Adrenal gland (tissue), 12 donors: Measurements from ENCODE around the gene SYDE2. TPM values are rescaled to one million over a fixed set of nuclear protein-coding genes. Genes with fewer than 3 reads are reported as not detected.

Source experiments
- DNase-seq, 7 donors: peaks; one replicate each; pipeline ENCODE4 v3.0.0-alpha.2; 2019 to 2020
- H3K27ac ChIP-seq, 5 donors: fragments of 200-600 bp; sonication (generic) in 4 of 5; 1 replicate in 3 of 5; 2 replicates in 2 of 5; pipeline versions ENCODE4 v1.5.1 to v1.8.0; 2016 to 2020; ENCODE audit warnings: mild to moderate bottlenecking in 1 of 5
- H3K27me3 ChIP-seq: fragments of 200-600 bp; 2 replicates; pipeline ENCODE4 v1.8.0; 2021
- H3K36me3 ChIP-seq, 2 donors: fragments of 200-600 bp; replicated peaks in 1 of 2; 1 replicate in 1 of 2; 2 replicates in 1 of 2; pipeline versions ENCODE4 v1.5.1 to v1.8.0; 2018 to 2022
- H3K4me1 ChIP-seq, 2 donors: fragments of 200-600 bp; replicated peaks in 1 of 2; 1 replicate in 1 of 2; 2 replicates in 1 of 2; pipeline versions ENCODE4 v1.5.1 to v1.8.0; 2018 to 2021
- H3K4me3 ChIP-seq, 4 donors: fragments of 200-600 bp; sonication (generic) in 3 of 4; one replicate each; pipeline ENCODE4 v1.5.1; 2016 to 2018
- H3K9me3 ChIP-seq, 3 donors: fragments of 200-600 bp; sonication (generic) in 1 of 3; replicated peaks in 1 of 3; 1 replicate in 2 of 3; 2 replicates in 1 of 3; pipeline versions ENCODE4 v1.5.1 to v1.8.0; 2016 to 2021
- POLR2A ChIP-seq, 2 donors: fragments of 450-650 bp; IDR thresholded peaks; one replicate each; pipeline ENCODE4 v1.6.1; 2017; ENCODE audit warnings: antibody characterized with exemption in 2 of 2, mild to moderate bottlenecking in 2 of 2, moderate library complexity in 1 of 2
- WGBS, 4 donors: extraction: QIAGEN DNeasy Blood & Tissue Kit in 2 of 4; methylation state at CpG; one replicate each; pipeline versions ENCODE4 v1.1.5 to v1.1.7; 2013 to 2017; 5-methylcytosine and 5-hydroxymethylcytosine counted together
- intact Hi-C, 2 donors: fragments of 100-400 bp; cut with DNase I; formaldehyde crosslinking; loops; one replicate each; pipeline versions ENCODE4 v1.14.1 to v1.15.0; 2022 to 2023
- polyA plus RNA-seq, 3 donors: library from polyadenylated mRNA; stranded (reverse); fragments of 200-250 nt in 2 of 3; fragments of 350-450 nt in 1 of 3; fragmentation: Illumina TruSeq in 1 of 3; extraction: RNeasy Lipid Tissue Mini Kit (QIAGEN cat#74804) in 1 of 3; gene quantifications; one replicate each; pipeline ENCODE4 v1.2.3, GENCODE V29; 2013 to 2014
- total RNA-seq, 9 donors: library from RNA; depleted of rRNA in 4 of 9; stranded (reverse); fragments of >200 nt in 4 of 9; fragments of 120-200 nt in 1 of 9; fragmentation: NEBNext Ultra II Directional in 1 of 9; extraction: Animal tissue kit (Norgen Biotek cat#: 25700) in 1 of 9; gene quantifications; one replicate each; pipeline versions ENCODE4 v1.1.0 to v1.2.4, GENCODE V29; 2013 to 2023
- TF ChIP-seq, protein P1 (sequence below), 6 experiments: fragments of 450-650 bp in 4 of 6; fragments of 200-600 bp in 2 of 6; sonication (generic) in 1 of 6; IDR thresholded peaks; 1 replicate in 5 of 6; 2 replicates in 1 of 6; pipeline versions ENCODE4 v1.5.1 to v1.8.0; 2016 to 2021; ENCODE audit warnings: antibody characterized with exemption in 6 of 6, mild to moderate bottlenecking in 2 of 6, moderate library complexity in 1 of 6
- donor health status: healthy with polysubstance abuse.
- donor health status: Bipolar disorder and iron deficiency.
- donor health status: DM: yes; HTN: yes; CAD: no.
- donor health status: DM: no; HTN: no; CAD: no.
- donor health status: DM: no; HTN: no; CAD: no.
- donor health status: DM: yes; HTN: yes; CAD: no.

Gene SYDE2
- total and polyA plus RNA-seq, 12 donors = 0.40 to 6.3 (median 4.2) TPM

DNA sequence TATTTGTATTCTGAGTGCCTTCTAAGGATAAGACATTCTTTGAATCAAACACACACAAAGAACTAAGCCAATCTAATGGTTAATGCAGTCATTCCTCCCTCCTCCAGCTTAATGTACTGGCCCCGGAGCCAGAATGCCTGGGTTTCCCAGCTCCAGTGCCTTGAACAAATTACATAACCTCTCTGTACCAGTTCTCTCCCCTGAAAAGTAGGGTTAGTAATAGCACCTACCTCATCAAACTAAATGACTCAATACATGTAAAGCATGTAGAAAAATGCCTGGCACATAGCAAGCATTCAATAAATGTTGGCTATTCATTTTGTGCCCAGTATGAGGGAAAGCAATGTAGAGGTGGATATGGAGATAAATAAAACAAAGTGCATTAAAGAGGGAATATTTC, 44.6 kb upstream of the SYDE2 start:
- TF ChIP-seq, protein P1, sequence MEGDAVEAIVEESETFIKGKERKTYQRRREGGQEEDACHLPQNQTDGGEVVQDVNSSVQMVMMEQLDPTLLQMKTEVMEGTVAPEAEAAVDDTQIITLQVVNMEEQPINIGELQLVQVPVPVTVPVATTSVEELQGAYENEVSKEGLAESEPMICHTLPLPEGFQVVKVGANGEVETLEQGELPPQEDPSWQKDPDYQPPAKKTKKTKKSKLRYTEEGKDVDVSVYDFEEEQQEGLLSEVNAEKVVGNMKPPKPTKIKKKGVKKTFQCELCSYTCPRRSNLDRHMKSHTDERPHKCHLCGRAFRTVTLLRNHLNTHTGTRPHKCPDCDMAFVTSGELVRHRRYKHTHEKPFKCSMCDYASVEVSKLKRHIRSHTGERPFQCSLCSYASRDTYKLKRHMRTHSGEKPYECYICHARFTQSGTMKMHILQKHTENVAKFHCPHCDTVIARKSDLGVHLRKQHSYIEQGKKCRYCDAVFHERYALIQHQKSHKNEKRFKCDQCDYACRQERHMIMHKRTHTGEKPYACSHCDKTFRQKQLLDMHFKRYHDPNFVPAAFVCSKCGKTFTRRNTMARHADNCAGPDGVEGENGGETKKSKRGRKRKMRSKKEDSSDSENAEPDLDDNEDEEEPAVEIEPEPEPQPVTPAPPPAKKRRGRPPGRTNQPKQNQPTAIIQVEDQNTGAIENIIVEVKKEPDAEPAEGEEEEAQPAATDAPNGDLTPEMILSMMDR (IDR thresholded peaks at IDR 0.05) = no peak
- Histone ChIP-seq H3K27me3 (no peaks in the 10 kb centered on the region), H3K9me3 (no peaks in the 10 kb centered on the region), H3K4me3 (no peak overlapping the region), H3K27ac (no peak overlapping the region), H3K36me3 (no peaks in the 10 kb centered on the region), H3K4me1 (peaks cover 0 to 5% of the 10 kb centered on the region in 2 donors)
- intact Hi-C loops = loop anchor here in 1 of 2 donors (5.0 kb wide), 1 partner anchor 308 kb away; no protein-coding TSS in a partner anchor
- no peak for DNase-seq
- WGBS, 4 donors = 82 to 93% (median 87%) methylated on average over 1 of the region's 1 CpG

- Histone ChIP-seq H3K36me3 (no peaks in the 10 kb centered on the region), H3K4me3 (no peak overlapping the region), H3K27ac (no peak overlapping the region), H3K9me3 (no peaks in the 10 kb centered on the region), H3K4me1 (peaks cover 0 to 5% of the 10 kb centered on the region in 2 donors), H3K27me3 (no peaks in the 10 kb centered on the region)
- WGBS, 4 donors = 58 to 65% (median 63%) methylated on average over 4 of the region's 4 CpGs
- no peak for DNase-seq
- no peak for TF ChIP-seq POLR2A (IDR thresholded peaks at IDR 0.05)
- TF ChIP-seq, protein P1 (IDR thresholded peaks at IDR 0.05) = no peak
- intact Hi-C loops = loop anchor here in 1 of 2 donors (5.0 kb wide), 1 partner anchor 307 kb away; no protein-coding TSS in a partner anchor
These were observed 43.6 kb upstream of the SYDE2 start for GRCh38 chr1:85244271-85245061.

DNA sequence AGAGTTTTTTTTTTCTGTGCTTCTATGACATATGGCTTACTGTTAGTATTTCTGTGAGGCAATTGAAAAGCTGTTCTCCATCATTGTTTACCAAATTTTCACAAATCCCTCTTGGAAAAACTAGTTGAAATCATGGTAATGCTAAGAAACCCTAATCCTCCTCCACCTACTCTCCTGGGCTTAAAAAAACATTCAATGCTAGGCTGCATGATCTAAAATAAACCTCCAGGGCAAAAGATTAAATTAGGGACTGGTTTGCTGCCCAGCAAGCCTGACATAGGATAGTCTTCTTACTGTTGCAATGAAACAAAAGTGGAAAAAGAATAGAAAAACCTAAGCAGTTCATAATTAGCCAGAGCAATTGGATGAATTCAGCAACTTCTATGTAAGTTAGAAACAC, 42.6 kb upstream of the SYDE2 start:
- H3K4me1 ChIP-seq = peaks cover 0 to 5% of the 10 kb centered on the region in 2 donors
- no peak for TF ChIP-seq POLR2A (IDR thresholded peaks at IDR 0.05)
- TF ChIP-seq, protein P1 (IDR thresholded peaks at IDR 0.05) = no peak
- no peak overlapping the region for H3K27ac ChIP-seq
- no peak for DNase-seq
- no peaks in the 10 kb centered on the region for H3K36me3 ChIP-seq
- intact Hi-C loops = no loop called here
- no peaks in the 10 kb centered on the region for H3K27me3 ChIP-seq
- no peaks in the 10 kb centered on the region for H3K9me3 ChIP-seq
- H3K4me3 ChIP-seq = no peak overlapping the region

- H3K27ac ChIP-seq = no peak overlapping the region
- TF ChIP-seq, protein P1 (IDR thresholded peaks at IDR 0.05) = no peak
- TF ChIP-seq POLR2A (IDR thresholded peaks at IDR 0.05) = no peak
- 3 to 15% (median 7%) methylated on average over 1 of the region's 1 CpG for WGBS, 4 donors
These were observed 39.8 kb upstream of the SYDE2 start for GRCh38 chr1:85240643-85241042.

More at GRCh38 chr1:85240643-85241042, 39.8 kb upstream of the SYDE2 start:
- no peak for DNase-seq
- Histone ChIP-seq H3K4me1 (peaks cover 0 to 5% of the 10 kb centered on the region in 2 donors), H3K27me3 (no peaks in the 10 kb centered on the region), H3K36me3 (no peaks in the 10 kb centered on the region), H3K9me3 (no peaks in the 10 kb centered on the region), H3K4me3 (no peak overlapping the region)
- intact Hi-C loops = no loop called here
